SK-N-SH (cell line): Measurements from ENCODE around the gene MST1. TPM values are rescaled to one million over a fixed set of nuclear protein-coding genes. Genes with fewer than 3 reads are reported as not detected.
A peak's percentile ranks its signal among the peaks of the same experiment; 100 is the strongest.

ENCODE experiments used
- CTCF ChIA-PET: fragments of 300-600, 350-600 bp; formaldehyde crosslinking; extraction: SDS; loops from one replicate; lab custom pipeline; 2021; lab: Yijun Ruan, JAX
- POLR2A ChIA-PET: fragments of 350-600 bp; sonication (Branson Sonifier 250); formaldehyde crosslinking; extraction: SDS; loops from one replicate; lab custom pipeline; 2020; ENCODE audit warnings: antibody characterized with exemption, inconsistent platforms; lab: Yijun Ruan, JAX
- DNase-seq: peaks from one replicate; pipeline ENCODE4 v3.0.0; 2012
- H2AFZ ChIP-seq: fragments of 200-600 bp; sonication (generic); 2 replicates; pipeline ENCODE4 v1.8.1; 2016; ENCODE audit warnings: antibody characterized with exemption, mild to moderate bottlenecking, low read depth
- H3F3A ChIP-seq: fragments of 200-600 bp; sonication (generic); replicated peaks from 2 replicates; pipeline ENCODE3; 2016; ENCODE audit warnings: antibody characterized with exemption, mild to moderate bottlenecking; ENCODE audit not compliant: insufficient read depth
- H3K27ac ChIP-seq, 2 experiments: fragments of 200-500 bp in 1 of 2; fragments of 200-600 bp in 1 of 2; sonication (Bioruptor generic) in 1 of 2; sonication (generic), shearing (Covaris generic) in 1 of 2; 2 replicates each; pipeline versions ENCODE4 v1.5.1 to v1.6.1; 2014 to 2016; ENCODE audit warnings: low read depth in 2 of 2, inconsistent platforms in 1 of 2, low read length in 1 of 2, mild to moderate bottlenecking in 1 of 2, mixed read lengths in 1 of 2
- H3K27me3 ChIP-seq: fragments of 200-600 bp; sonication (generic), shearing (Covaris generic); 2 replicates; pipeline ENCODE4 v1.6.1; 2016; ENCODE audit warnings: mixed run types; ENCODE audit not compliant: insufficient read depth
- H3K36me3 ChIP-seq, 2 experiments: fragments of 200-500 bp in 1 of 2; fragments of 200-600 bp in 1 of 2; sonication (Bioruptor generic) in 1 of 2; sonication (generic) in 1 of 2; replicated peaks in 1 of 2; 2 replicates each; pipeline versions ENCODE3 to v1.5.1; 2014 to 2016; ENCODE audit warnings: low read length in 1 of 2, mild to moderate bottlenecking in 1 of 2; ENCODE audit not compliant: insufficient read depth in 2 of 2, control insufficient read depth in 1 of 2
- H3K4me1 ChIP-seq, 2 experiments: fragments of 200-500 bp in 1 of 2; fragments of 200-600 bp in 1 of 2; sonication (Bioruptor generic) in 1 of 2; sonication (generic), shearing (Covaris generic) in 1 of 2; 2 replicates each; pipeline versions ENCODE4 v1.5.1 to v1.6.1; 2014 to 2016; ENCODE audit warnings: low read depth in 1 of 2, low read length in 1 of 2, mixed run types in 1 of 2; ENCODE audit not compliant: insufficient read depth in 2 of 2, control insufficient read depth in 1 of 2
- H3K4me2 ChIP-seq: fragments of 200-600 bp; sonication (generic), shearing (Covaris generic); 2 replicates; pipeline ENCODE4 v1.6.1; 2017; ENCODE audit warnings: mixed run types
- H3K4me3 ChIP-seq, 2 experiments: fragments of 200-500 bp in 1 of 2; fragments of 200-600 bp in 1 of 2; sonication (Bioruptor generic) in 1 of 2; sonication (generic), shearing (Covaris generic) in 1 of 2; 2 replicates each; pipeline versions ENCODE4 v1.5.1 to v1.8.1; 2014 to 2016; ENCODE audit warnings: low read depth in 2 of 2, inconsistent platforms in 1 of 2, low read length in 1 of 2, mild to moderate bottlenecking in 1 of 2, mixed read lengths in 1 of 2, moderate library complexity in 1 of 2
- H3K79me2 ChIP-seq: fragments of 200-600 bp; sonication (generic); 2 replicates; pipeline ENCODE4 v1.8.1; 2017; ENCODE audit warnings: mild to moderate bottlenecking; ENCODE audit not compliant: insufficient read depth
- H3K9ac ChIP-seq: fragments of 200-600 bp; sonication (generic); 2 replicates; pipeline ENCODE4 v1.6.1; 2017; ENCODE audit warnings: mixed run types
- H3K9me2 ChIP-seq: fragments of 200-600 bp; sonication (generic); 2 replicates; pipeline ENCODE4 v1.6.1; 2017; ENCODE audit warnings: mixed run types
- H3K9me3 ChIP-seq: fragments of 200-600 bp; sonication (generic); 2 replicates; pipeline ENCODE4 v1.6.1; 2017; ENCODE audit warnings: mixed run types, mild to moderate bottlenecking, moderate library complexity
- H4K20me1 ChIP-seq: fragments of 200-600 bp; sonication (generic); 2 replicates; pipeline ENCODE4 v1.6.1; 2017; ENCODE audit warnings: mild to moderate bottlenecking, mixed run types; ENCODE audit not compliant: insufficient read depth
- CHD2 ChIP-seq: fragments of 150-350 bp; IDR thresholded peaks from 2 replicates; pipeline ENCODE4 v1.6.1; 2018; ENCODE audit warnings: low read length; ENCODE audit not compliant: partially characterized antibody
- CTCF ChIP-seq: fragments of 200-600 bp; sonication (generic); IDR thresholded peaks from 2 replicates; pipeline ENCODE4 v1.6.1; 2017; ENCODE audit warnings: antibody characterized with exemption, mild to moderate bottlenecking, moderate library complexity
- EZH2phosphoT487 ChIP-seq: fragments of 200-600 bp; sonication (generic); IDR thresholded peaks from 2 replicates; pipeline ENCODE4 v1.6.1; 2017; ENCODE audit warnings: low read depth, mixed run types, mild to moderate bottlenecking, antibody characterized with exemption, moderate library complexity, borderline replicate concordance
- JUND ChIP-seq: IDR thresholded peaks from 2 replicates; pipeline ENCODE4 v1.4.0; 2012
- MAX ChIP-seq: IDR thresholded peaks from 2 replicates; pipeline ENCODE4 v1.4.0; 2012; ENCODE audit warnings: low read depth
- MXI1 ChIP-seq: IDR thresholded peaks from 2 replicates; pipeline ENCODE4 v1.6.1; 2012; ENCODE audit warnings: mild to moderate bottlenecking, low read depth, low read length, improper control_type of control experiment
- NRF1 ChIP-seq: IDR thresholded peaks from 2 replicates; pipeline ENCODE4 v1.6.1; 2012; ENCODE audit warnings: low read depth, mild to moderate bottlenecking, low read length
- PBX3 ChIP-seq: IDR thresholded peaks from 2 replicates; pipeline ENCODE4; 2012
- REST ChIP-seq: IDR thresholded peaks from 2 replicates; pipeline ENCODE4 v1.6.1; 2012; ENCODE audit warnings: mild to moderate bottlenecking, low read depth, low read length, moderate library complexity
- RFX5 ChIP-seq: IDR thresholded peaks from 2 replicates; pipeline ENCODE4 v1.6.1; 2012; ENCODE audit warnings: mild to moderate bottlenecking, improper control_type of control experiment, low read length
- TAF1 ChIP-seq: IDR thresholded peaks from 2 replicates; pipeline ENCODE4 v1.6.1; 2012; ENCODE audit warnings: low read depth, mild to moderate bottlenecking, low read length, moderate library complexity, borderline replicate concordance
- TEAD4 ChIP-seq: IDR thresholded peaks from 2 replicates; pipeline ENCODE4 v1.4.0; 2012; ENCODE audit warnings: mild to moderate bottlenecking, borderline replicate concordance; ENCODE audit not compliant: insufficient read depth
- ZBTB33 ChIP-seq: IDR thresholded peaks from 2 replicates; pipeline ENCODE4 v1.4.0; 2012; ENCODE audit warnings: low read depth, borderline replicate concordance
- WGBS: methylation state at CpG from one replicate; pipeline ENCODE4 v1.1.6; 2017; ENCODE audit warnings: low lambda C conversion rate; 5-methylcytosine and 5-hydroxymethylcytosine counted together
- polyA plus RNA-seq, 3 experiments: library from polyadenylated mRNA; depleted of rRNA; stranded (reverse); fragments of >200 nt; gene quantifications; 2 replicates each; pipeline ENCODE4 v1.2.3, GENCODE V29; 2012

The MST1 gene
- polyA plus RNA-seq, 1 of the 3 experiments (the other 2 are of a cell fraction), result 35.1 TPM

GRCh38 chr3:49716169-49716568 is 26.9 kb upstream of the MST1 start:
- CTCF ChIA-PET, result interaction anchor here (7.9 kb wide), 1 partner anchor 14 kb away, joined by 76 read pairs; no protein-coding TSS in a partner anchor
- Histone ChIP-seq H3K4me3 (no peak overlapping the region), H3K27ac (no peak overlapping the region), H3K36me3 (peaks cover 2 to 24% of the 10 kb centered on the region in 2 experiments), H3K27me3 (no peaks in the 10 kb centered on the region), H3K9ac (no peak overlapping the region), H3K9me2 (no peaks in the 10 kb centered on the region), H3K4me1 (peaks cover 0 to 12% of the 10 kb centered on the region in 2 experiments; a peak in 1 of 4 replicates), H3K9me3 (no peaks in the 10 kb centered on the region), H3F3A (peaks cover 6% of the 10 kb centered on the region), H2AFZ (no peak overlapping the region), H3K79me2 (no peaks in the 10 kb centered on the region), H3K4me2 (no peak overlapping the region), H4K20me1 (no peaks in the 10 kb centered on the region)
- DNase-seq, result peak; percentile 4
- no CpG with 5 or more reads among the region's 7 CpGs for WGBS
- POLR2A ChIA-PET, result no interaction called here
- TF ChIP-seq CHD2 (no peak), RFX5 (no peak), TAF1 (no peak), JUND (no peak), PBX3 (no peak), REST (no peak), NRF1 (no peak), CTCF (no peak)

GRCh38 chr3:49715611-49716121 is 26.4 kb upstream of the MST1 start:
- Histone ChIP-seq H3K4me1 (peaks cover 0 to 12% of the 10 kb centered on the region in 2 experiments; a peak in 1 of 4 replicates), H3K27ac (no peak overlapping the region), H3K36me3 (peaks cover 7 to 19% of the 10 kb centered on the region in 2 experiments), H3K27me3 (no peaks in the 10 kb centered on the region), H3K9me3 (no peaks in the 10 kb centered on the region), H3K4me2 (no peak overlapping the region), H3K4me3 (no peak overlapping the region), H2AFZ (no peak overlapping the region), H3K79me2 (no peaks in the 10 kb centered on the region), H3K9me2 (no peaks in the 10 kb centered on the region), H3K9ac (no peak overlapping the region), H4K20me1 (no peaks in the 10 kb centered on the region), H3F3A (peaks cover 6% of the 10 kb centered on the region)
- CTCF ChIA-PET, result interaction anchor here (7.9 kb wide), 1 partner anchor 13 kb away, joined by 76 read pairs; no protein-coding TSS in a partner anchor
- peak; percentile 13 for DNase-seq
- POLR2A ChIA-PET, result no interaction called here
- WGBS, result 96% methylated on average over 10 of the region's 13 CpGs
- TF ChIP-seq ZBTB33 (no peak), TEAD4 (no peak), MAX (no peak), CHD2 (no peak), MXI1 (no peak), REST (no peak), EZH2phosphoT487 (no peak), JUND (no peak)
